GM19328 (cell line): ENCODE results near the gene EIF3I.

Experiments
- ATAC-seq: cut with Tn5 transposase; IDR thresholded peaks from one replicate; pipeline ENCODE4 v1.9.1; 2021; ENCODE audit warnings: mild to moderate bottlenecking, moderate library complexity; ENCODE audit not compliant: unreplicated experiment

Gene EIF3I

GRCh38 chr1:32228771-32229170 lies 6.6 kb downstream of the EIF3I start:
- ATAC-seq: no peak

- ATAC-seq: no peak
Observed at GRCh38 chr1:32231843-32232432, 9.7 kb downstream of the EIF3I start.

DNA sequence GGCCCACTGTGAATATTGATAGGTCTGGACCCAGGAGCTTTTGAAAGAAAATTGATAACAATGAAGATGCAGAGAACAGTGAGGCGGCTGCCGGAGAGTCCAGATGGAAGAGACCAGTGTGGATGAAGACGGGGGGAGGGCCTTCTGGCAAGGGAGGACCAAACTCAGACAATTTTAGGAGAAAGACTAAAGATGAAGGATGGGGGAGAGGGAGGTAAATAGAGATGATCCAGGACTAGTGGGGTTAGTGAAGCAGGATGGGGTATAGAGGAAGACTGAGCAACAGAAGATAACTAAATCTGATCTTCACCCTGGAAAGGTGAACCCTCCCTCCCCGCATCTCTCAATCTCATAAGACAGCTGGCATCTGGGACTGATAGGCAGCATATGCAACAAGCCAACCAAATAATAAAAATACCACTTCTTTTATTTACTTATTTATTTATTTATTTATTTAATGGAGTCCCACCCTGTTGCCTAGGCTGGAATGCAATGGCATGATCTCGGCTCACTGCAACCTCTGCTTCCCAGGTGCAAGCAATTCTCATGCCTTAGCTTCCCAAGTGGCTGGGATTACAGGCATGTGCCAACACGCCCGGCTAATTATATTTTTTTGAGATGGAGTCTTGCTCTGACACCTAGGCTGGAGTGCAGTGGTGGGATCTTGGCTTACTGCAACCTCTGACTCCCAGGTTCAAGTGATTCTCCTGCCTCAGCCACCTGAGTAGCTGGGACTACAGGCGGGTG lies 10.5 kb downstream of the EIF3I start:
- ATAC-seq: no peak

DNA sequence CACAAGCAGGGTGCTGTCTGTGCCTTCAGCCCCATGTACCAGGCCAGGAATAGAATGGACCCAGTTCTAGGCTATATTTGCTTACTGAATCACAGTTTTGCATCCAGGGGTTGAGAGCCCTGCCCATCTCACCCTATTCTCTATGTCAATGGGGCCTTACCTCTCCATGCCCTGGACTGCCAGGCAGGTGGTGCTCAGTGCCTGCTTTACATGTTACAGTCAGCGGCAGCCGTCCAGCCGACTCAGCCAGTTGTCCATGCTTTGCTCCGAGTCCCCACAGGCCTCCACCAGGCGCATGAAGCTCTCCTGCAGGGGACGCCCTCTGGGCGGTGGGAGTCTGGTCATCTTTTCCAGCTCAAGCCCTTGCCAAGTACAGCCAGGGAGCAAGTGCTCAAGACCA lies 12.6 kb downstream of the EIF3I start:
- ATAC-seq: no peak

- no peak for ATAC-seq
Observed at GRCh38 chr1:32239337-32239736, 17.1 kb downstream of the EIF3I start.

GRCh38 chr1:32239790-32240139 lies 17.6 kb downstream of the EIF3I start:
- no peak for ATAC-seq

GRCh38 chr1:32240140-32240951 lies 18.1 kb downstream of the EIF3I start:
- ATAC-seq: no peak

DNA sequence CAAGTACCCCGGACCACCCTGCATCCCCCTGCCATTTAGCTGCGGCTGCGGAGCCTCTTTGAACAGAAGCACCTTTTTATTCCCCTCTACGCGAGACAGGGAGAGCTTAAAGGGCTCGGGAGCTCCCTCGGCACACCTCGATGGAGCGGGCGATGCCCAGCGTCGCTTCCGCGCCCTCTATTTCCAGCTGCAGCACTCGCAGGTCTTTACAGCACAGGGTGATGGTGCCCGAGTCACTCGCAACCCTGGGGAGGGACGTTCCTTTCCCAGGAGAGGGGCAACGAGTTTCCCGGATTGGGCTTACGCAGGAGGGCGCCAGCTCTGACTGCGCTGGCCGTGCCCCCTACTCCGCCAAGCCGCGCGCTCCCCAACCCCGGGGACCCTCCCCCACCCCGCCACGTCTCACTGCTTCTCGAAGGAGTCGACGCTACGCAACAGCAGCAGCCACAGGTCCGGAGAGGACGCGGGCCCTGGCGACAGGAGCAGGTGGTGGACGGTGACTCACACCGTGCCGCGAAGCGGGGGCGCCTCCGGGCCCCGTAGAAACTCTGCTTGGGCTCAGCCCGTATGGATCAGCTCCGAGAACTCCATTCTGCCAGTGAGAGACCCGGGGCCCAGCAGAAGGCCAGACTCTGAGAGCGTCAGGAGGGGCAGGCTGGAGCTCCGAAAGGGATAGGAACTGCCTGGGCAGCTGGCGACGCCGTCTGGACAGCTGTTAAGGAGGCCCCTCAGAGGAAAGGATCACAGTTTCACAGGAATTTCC lies 19.0 kb downstream of the EIF3I start:
- no peak for ATAC-seq

- ATAC-seq: no peak
Observed at GRCh38 chr1:32242341-32242851, 20.2 kb downstream of the EIF3I start.

DNA sequence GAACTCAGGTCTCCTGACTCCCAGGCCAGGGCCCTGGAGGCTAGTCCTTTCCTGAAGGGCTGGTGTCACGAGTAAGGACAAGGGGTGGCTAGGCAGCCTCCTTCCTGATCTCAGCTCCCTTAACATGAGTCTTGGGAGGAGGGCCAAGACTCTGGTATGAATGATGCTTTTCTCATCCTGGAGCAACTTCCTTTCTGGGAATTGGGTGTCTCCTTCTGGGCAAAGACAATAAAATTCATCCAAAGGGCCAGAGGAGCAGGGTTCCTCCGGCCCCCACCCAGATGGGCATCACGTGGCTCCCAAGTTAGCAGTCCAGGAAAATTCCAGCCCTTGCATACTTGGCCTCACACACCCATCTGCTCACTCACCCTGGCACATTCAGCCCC lies 24.7 kb downstream of the EIF3I start, which contains the start of gene FAM167B:
Gene FAM167B (plus strand): TSS at position 335 of the 386 bp plus-strand sequence. CDS start 200 bp downstream, outside the sequence.
- ATAC-seq: no peak

DNA sequence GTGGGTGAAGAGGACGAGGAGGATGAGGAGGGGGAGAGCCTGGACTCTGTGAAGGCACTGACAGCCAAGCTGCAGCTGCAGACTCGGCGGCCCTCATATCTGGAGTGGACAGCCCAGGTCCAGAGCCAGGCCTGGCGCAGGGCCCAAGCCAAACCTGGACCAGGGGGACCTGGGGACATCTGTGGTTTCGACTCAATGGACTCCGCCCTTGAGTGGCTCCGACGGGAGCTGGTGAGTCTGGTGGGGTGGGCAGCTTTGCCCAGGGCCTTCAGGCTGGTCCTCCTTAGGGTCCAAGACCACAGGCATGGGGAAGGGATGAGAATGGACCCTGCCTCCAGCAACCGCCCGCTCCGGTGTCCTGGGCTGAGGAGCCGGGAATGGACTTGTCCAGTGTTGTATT lies 25.2 kb downstream of the EIF3I start:
- no peak for ATAC-seq

- peak; percentile 37 for ATAC-seq
Observed at GRCh38 chr1:32247983-32248889, 26.0 kb downstream of the EIF3I start.

GRCh38 chr1:32249831-32250525 lies 27.8 kb downstream of the EIF3I start:
- ATAC-seq: peak; percentile 46

GRCh38 chr1:32250893-32251716 lies 28.9 kb downstream of the EIF3I start, which contains the start of gene LCK:
LCK (plus strand) TSS chr1:32251265; CDS start chr1:32274330, 23,065 bp downstream.
- ATAC-seq: no peak

DNA sequence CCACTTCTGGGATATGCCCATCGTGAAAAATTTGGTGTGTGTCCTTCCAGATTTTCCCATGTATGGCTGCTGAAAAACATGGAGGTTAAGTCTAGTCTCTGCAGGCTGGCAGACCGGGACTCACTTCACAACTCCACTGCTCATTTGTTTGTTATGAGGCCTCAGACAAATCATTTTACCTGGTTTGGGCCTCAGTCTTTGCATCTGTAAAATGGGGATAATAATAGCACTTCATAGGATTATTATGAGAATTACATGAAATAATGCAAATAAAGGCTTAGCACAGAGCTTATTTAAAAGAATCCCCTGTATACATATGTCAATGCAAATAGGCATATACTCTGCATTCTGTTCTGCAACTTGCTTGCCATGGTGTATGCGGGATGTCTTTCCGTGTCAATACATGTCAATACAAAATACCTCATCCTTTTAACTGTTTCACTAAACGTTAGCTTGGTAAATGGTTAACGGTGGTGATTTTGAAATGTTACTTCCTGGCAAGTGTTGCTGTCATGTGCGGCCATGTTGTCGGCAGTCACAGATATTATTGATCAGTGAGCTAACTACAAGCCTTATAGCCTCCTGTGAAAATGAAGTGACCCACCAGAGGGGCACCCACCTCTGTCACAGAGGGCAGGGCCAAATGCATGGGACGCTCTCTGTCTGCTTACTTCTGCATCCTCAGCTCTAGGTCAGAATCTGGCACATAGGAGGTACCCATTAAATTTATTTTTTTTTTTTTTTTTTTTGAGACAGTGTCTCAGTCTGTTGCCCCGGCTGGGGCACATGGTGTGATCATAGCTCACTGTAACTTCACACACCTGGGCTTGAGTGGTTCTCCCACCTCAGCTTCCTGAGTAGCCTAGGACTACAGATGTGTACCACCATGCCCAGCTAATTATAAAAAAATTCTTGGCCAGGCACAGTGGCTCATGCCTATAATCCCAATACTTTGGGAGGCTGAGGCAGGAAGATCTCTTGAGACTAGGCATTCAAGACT lies 33.2 kb downstream of the EIF3I start:
- ATAC-seq: no peak

DNA sequence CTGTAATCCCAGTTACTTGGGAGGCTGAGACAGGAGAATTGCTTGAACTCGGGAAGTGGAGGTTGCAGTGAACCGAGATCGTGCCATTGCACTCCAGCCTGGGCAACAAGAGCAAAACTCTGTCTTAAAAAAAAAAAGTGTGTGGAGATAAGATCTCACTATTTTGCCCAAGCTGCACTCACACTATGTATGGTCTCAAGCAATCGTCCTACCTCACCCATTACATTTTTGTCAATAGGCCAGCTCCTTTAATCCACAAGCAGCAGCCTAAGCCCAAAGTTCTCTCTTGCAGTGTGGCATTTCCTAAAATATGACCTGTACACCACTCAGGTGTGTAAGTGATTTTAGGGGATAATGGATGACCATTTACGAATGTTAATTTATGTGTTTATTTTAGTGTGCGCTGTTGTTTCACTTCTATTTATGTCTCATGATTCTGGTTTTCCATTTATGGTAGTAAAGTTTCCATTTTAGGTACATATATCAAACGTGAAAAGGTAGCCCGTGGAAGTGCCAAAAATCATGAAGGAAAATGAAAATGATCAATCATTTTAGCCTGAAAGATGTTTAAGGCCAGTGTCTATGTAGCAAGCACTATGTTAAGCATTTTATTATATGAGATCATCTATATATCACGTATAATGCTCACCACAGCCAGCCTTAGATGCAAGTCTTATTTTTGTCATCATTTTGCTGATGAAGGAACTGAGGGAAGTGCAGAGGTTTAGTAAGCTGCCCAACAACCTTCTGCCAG lies 34.4 kb downstream of the EIF3I start:
- ATAC-seq: no peak

DNA sequence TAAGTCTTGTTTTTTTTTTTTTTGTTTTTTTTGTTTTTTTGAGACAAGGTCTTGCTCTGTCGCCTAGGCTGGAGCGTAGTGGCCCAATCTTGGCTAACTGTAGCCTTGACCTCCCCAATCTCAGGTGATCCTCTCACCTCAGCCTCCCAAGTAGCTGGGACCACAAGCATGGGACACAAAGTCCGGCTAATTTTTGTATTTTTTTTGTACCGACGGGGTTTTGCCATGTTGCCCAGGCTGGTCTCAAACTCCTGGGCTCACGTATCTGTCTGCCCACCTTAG lies 35.0 kb downstream of the EIF3I start:
- ATAC-seq: no peak
